ENCODE measurements around the gene MYCBP.
"Not testable (repeated sequence)": the region's sequence is repeated elsewhere in the genome, so short reads cannot be mapped to it uniquely, and the experiment has no call there.

MYCBP gene
- 6.0 reads per million, percentile 23 among the genes with 10 or more reads in this experiment for total RNA-seq

GRCh38 chr1:38873027-38873969, at the start of gene MYCBP:
TSS of gene MYCBP (minus strand) at chr1:38873348. CDS start at chr1:38873305, 43 bp downstream.
- peak; percentile 95 for DNase-seq

DNA sequence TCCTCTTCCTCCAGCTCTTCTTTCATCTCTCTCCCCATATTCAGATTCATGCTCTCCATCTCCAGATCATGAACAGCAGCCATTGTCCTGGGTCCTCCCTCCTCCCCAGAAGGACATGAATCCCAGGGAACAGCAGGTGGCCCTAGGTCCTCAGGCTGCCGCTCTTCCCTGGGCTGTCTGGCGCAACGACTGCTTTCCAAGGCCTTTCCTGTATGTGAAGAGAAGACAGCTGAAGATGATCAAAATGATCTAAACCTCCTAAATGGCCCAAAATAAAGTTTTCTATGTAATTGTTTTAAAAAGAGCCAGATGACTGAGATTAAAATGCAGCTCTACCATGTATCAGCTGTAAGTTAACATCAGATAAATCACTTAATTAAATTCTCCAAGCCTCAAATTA, 46.0 kb upstream of the MYCBP start:
- no peak for DNase-seq

GRCh38 chr1:38918568-38918967, 45.4 kb upstream of the MYCBP start:
- no peak for DNase-seq

DNA sequence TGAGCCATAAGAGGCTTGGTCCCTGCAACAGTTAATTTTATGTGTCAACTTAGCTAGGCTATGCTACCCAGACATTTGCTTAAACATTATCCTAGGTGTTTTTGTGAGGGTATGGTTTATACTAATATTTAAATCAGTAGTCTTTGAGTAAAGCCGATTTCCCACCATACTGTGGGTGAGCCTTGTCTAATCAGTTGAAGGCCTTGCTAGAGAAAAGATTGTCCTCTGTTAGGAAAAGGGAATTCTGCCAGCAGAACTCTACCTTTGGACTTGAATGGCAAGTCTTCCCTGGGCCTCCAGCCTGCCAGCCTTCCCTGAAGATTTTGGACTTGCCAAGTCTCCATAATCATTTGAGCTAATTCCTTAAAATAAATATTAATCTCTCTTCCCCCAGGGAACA, 44.6 kb upstream of the MYCBP start:
- no peak for DNase-seq

- DNase-seq, result no peak
Measured at GRCh38 chr1:38917337-38917736, 44.2 kb upstream of the MYCBP start.

GRCh38 chr1:38915352-38915948, 42.3 kb upstream of the MYCBP start:
- DNase-seq, result no peak

GRCh38 chr1:38914908-38915307, 41.8 kb upstream of the MYCBP start:
- DNase-seq, result not testable (repeated sequence)

DNA sequence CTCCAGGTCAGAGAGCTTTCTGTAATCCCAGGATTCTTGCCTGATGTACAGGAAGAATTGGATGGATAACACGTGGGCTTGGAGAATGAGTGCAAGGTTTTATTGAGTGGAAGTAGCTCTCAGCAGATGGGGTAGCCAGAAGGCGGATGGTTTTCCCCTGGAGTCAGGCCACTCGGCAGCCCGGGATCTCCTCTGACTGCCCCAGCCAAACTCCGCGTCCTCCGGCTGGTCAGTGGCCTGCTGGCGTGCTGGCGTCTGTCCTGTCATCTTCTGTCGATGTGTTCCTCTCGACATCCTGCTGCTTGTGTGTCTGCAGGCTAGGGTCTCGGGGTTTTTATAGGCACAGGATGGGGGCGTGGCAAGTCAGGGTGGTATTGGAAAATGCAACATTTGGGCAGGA, 35.7 kb upstream of the MYCBP start:
- DNase-seq, result no peak

DNA sequence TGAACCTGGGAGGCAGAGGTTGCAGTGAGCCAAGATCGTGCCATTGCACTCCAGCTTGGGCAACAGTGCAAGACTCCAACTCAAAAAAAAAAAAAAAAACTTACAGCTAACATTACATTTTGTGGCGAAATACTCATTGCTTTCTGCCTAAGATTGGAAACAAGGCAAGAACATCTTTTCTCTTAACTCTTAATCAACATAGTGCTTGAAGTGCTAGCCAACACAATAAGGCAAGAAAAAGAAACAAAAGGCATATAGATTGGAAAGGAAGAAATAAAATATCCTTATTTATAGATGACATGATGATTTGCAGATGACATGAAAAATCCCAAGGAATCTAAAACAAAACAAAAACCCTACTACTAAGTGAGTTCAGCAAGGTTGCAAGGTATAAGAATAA, 32.8 kb upstream of the MYCBP start:
- no peak for DNase-seq

- no peak for DNase-seq
Measured at GRCh38 chr1:38899560-38899959, 26.4 kb upstream of the MYCBP start.

DNA sequence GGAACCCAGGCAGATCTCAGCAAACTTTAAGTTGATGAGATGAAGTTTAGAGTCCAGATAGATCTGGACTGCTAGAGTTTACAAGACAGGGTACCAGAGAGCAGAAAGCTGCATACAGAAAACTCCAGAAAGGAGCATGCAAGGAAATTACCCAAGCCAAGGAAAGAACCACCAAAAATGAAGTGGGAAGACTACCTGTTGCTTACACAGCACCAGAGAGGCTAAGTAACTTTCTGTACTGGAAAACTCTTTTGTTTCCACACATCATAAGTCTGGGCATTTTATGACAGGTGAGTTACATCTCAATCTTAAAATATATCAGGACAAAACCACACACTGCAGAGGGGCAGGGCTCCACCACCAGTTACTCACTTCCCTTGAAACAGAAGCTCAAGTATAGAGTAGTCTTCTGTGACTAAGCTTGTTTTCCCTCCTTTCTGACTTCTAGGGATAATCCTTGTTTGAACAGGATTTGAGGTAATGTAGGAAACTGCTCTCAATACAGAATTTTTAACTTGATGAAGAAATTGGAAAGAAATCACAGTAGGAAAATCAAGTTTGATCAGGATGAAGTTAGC, 25.6 kb upstream of the MYCBP start:
- no peak for DNase-seq

DNA sequence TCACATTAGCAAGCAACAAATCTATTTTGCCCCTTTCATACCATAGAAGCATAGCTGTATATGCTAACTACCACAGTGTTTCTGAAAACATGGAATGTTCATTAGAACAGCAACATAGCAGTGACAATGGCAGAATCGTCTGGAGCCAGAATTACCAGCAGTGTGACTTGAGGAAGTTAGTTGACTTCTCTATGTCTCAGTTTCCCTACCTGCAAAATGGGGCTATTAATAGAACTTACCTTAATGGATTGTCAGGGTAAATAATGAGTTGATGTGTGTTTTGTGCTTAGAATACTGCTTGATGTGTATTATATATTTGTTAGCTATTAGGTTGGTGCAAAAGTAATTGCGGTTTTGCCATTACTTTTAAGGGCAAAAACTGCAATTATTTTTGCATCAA, 23.0 kb upstream of the MYCBP start:
- DNase-seq, result no peak

DNA sequence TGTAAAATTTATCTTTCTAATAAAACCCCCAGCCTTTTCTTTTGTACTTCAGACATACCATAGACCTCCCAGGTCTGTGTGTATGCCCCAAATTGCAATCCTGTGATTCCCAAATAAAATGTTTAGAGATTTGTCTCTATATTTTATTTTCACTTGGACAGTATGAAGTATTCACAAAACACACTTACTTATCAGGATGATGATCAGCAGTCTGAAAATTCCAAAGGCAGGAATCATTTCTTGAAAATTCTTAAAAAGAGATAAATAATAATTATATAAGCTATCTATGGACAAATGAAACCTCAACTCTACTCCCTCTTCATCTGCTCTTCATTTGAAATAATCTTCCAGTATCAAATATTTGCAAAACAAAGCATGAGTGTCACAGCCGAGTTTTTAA, 19.8 kb upstream of the MYCBP start:
- no peak for DNase-seq

DNA sequence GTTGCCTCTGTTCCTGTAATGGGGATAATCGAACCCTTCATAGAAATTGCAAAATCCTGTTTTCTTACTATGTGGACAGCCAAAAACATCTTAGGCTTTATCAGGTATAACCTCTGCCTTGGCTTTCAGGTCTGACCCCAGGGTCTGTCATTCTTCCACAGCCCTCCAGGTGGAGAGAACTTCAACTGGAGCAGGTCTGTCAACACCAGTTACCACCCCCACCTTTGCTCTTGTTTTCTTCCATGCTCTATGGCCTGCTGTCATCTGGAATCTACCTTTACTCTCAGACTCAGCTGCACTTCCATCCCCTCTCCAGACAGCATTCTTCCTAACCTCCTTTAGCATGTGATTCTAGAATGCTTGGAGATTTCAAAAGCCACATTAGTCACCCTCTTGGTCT, 18.6 kb upstream of the MYCBP start:
- DNase-seq, result no peak

- DNase-seq, result no peak
Measured at GRCh38 chr1:38889589-38889988, 16.4 kb upstream of the MYCBP start.

GRCh38 chr1:38888423-38889333, 15.5 kb upstream of the MYCBP start:
- DNase-seq, result no peak

DNA sequence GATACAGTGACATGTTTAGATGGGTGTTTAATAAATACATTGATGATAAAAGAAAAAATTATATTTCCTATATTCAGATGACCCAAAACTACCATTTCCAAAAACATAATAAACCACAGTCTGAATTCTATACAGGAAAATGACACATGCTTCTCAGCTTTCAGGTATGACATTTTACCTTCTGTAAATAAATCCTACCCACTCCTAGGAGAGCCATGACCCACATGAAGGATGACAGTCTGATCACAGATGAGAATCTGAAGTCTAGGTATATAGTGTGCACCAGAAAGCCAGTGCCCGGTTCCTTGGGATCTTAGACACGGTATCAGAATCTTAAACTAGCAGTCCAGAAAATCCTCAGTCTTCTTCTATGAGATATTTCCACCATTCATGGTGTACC, 11.9 kb upstream of the MYCBP start:
- no peak for DNase-seq

DNA sequence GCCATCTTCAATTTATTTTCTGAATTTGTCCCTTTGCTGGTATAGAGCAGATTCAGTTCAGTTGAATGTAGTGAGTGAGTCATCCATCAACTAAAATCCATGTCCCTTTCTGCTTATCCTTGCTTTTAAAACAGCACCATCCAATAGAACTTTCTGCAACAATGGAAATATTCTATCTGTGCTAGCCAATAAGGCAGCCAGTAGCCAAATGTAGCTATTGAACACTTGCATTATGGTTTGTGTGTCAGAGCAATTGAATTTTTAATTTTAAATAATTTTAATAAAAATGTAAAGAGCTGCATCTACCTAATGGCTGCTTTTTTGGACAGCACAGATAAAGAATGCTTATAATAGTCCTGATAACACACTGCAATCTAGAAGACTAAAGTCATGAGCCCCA, 8.3 kb upstream of the MYCBP start, which contains the start of gene GJA9:
GJA9 (minus strand) TSS at position 101 of the 400 bp plus-strand sequence. CDS start 5,489 bp downstream, outside the sequence.
- DNase-seq, result no peak

DNA sequence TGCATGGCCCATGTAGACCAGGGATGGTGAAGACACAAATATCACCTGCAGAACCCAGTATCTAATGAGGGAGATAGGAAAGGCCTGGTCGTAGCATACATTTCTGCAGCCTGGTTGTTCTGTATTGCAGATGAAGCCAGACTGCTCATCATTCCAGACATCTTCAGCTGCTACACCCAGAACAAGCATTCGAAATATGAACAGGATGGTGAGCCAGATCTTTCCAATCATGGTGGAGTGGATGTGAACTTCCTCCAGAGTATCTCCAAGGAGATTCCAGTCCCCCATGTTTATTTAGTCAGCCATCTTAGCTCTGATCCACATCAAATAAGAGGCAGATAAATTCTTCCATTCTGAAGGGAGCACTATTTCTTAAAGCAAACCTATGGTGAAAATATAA, 2.7 kb upstream of the MYCBP start:
- DNase-seq, result no peak

DNA sequence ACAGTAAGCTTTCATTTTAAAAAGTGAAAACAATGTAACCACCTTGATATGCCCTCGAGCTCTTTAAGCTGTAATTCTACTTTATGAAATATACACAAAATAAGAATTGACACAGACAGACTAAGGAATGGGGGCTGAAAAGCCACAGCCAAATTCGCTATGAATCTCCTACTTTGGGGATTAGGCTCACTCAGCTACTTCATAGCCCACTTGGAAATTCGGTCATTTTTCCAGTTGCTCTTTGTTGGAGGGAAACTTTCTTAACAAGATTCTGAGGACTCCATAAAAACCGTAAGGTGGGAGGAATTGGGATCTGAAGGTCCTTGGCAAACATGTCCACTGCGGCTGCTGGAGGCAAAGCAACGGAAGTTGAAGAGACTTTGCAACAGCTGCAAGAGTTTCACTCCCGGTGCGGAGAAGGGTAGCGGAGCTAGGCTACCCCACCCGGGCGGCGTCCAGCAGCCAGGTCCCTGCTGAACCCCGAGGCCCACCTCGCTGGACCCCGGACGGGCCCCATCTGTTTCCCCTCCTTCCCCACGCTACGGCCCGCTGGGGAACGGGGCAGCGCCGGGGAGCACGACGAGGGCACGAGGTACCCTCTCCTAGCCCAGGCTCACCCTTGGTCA, 634 bp downstream of the MYCBP start:
- DNase-seq, result peak; percentile 17

- no peak for DNase-seq
Measured at GRCh38 chr1:38870996-38871395, 2.2 kb downstream of the MYCBP start.

DNA sequence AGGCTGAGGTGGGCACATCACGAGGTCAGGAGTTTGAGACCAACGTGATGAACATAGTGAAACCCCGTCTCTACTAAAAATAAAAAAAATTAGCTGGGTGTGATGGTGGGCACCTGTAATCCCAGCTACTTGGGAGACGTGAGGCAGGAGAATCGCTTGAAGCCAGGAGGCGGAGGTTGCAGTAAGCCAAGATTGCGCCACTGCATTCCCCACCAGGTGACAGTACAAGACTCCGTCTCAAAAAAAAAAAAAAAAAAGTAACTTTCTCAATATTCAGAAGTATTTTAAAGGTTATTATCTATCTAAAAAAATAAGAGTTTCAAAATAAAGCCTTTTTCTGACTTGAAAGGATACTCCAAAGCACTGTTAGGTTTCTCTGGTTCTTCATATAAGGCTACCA, 5.9 kb downstream of the MYCBP start:
- DNase-seq, result no peak

Data from effector CD4-positive, alpha-beta T cell (primary cell).